ACC112 (cell line): ENCODE data around the gene ZNF512B.
A peak's percentile ranks its signal among the peaks of the same experiment; 100 is the strongest.
"Not testable (repeated sequence)": the region's sequence is repeated elsewhere in the genome, so short reads cannot be mapped to it uniquely, and the experiment has no call there.

Source experiments
- H2AFZ ChIP-seq: fragments of 200-600 bp; sonication (generic); one replicate; pipeline ENCODE4 v1.6.0; 2017; ENCODE audit warnings: antibody characterized with exemption, low read length; ENCODE audit not compliant: unreplicated experiment
- H3K27ac ChIP-seq: fragments of 200-600 bp; sonication (generic); 2 replicates; pipeline ENCODE4 v1.5.1; 2014; ENCODE audit warnings: low read depth, mild to moderate bottlenecking, antibody characterized with exemption, low read length, moderate library complexity
- H3K27me3 ChIP-seq: fragments of 200-600 bp; sonication (generic); 2 replicates; pipeline ENCODE4 v1.6.1; 2014; ENCODE audit warnings: mild to moderate bottlenecking, antibody characterized with exemption, low read length, moderate library complexity, mixed read lengths; ENCODE audit not compliant: insufficient read depth
- H3K36me3 ChIP-seq: fragments of 200-600 bp; sonication (generic); 2 replicates; pipeline ENCODE4 v1.6.1; 2016; ENCODE audit warnings: mild to moderate bottlenecking, antibody characterized with exemption, low read length, moderate library complexity, mixed read lengths; ENCODE audit not compliant: insufficient read depth
- H3K4me1 ChIP-seq: fragments of 200-600 bp; sonication (generic); one replicate; pipeline ENCODE4 v1.6.1; 2016; ENCODE audit warnings: low read length, mixed read lengths; ENCODE audit not compliant: insufficient read depth, unreplicated experiment, control insufficient read depth
- H3K4me3 ChIP-seq: fragments of 200-600 bp; sonication (generic); 2 replicates; pipeline ENCODE4 v1.5.1; 2014; ENCODE audit warnings: mild to moderate bottlenecking, low read depth, low read length
- H3K79me2 ChIP-seq: fragments of 200-600 bp; sonication (generic); one replicate; pipeline ENCODE4 v1.6.0; 2016; ENCODE audit warnings: low read length; ENCODE audit not compliant: control insufficient read depth, unreplicated experiment, insufficient read depth

ZNF512B gene

GRCh38 chr20:63969838-63970713 is at the start of gene ZNF512B:
TSS of gene ZNF512B (minus strand) at chr20:63969930. CDS start at chr20:63967950, 1,980 bp downstream.
- Histone ChIP-seq H2AFZ (peak within 1 kb of the TSS; percentile 90), H3K4me1 (peaks cover 9% of the 10 kb centered on the region), H3K4me3 (peak within 1 kb of the TSS; percentile 93), H3K27ac (no peak within 1 kb of the TSS), H3K27me3 (no peaks in the 10 kb centered on the region), H3K79me2 (peaks cover 13% of the 10 kb centered on the region), H3K36me3 (0 out of 2 replicates have a peak, but pooled peaks cover 6% of the 10 kb centered on the region)

DNA sequence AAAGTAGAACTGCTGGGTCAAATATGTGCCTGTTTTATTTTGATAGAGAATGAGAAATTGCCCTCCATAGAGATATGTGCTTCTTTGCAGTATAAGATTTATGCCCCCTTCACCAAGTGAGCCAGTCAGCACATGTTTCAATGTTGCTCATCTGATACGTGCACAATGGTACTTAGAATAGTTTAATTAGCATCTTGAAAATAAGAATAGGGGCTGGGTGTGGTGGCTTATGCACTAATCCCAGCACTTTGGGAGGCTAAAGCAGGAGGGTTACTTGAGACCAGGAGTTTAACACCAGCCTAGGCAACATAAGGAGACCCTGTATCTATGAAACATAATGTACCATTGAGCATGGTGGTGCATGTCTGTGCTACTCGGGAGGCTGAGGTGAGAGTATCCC is 45.9 kb upstream of the ZNF512B start:
- Histone ChIP-seq H3K36me3 (peaks cover 14% of the 10 kb centered on the region), H2AFZ (no peak overlapping the region), H3K27me3 (no peaks in the 10 kb centered on the region), H3K27ac (no peak overlapping the region), H3K4me1 (no peaks in the 10 kb centered on the region), H3K4me3 (no peak overlapping the region), H3K79me2 (no peaks in the 10 kb centered on the region)

DNA sequence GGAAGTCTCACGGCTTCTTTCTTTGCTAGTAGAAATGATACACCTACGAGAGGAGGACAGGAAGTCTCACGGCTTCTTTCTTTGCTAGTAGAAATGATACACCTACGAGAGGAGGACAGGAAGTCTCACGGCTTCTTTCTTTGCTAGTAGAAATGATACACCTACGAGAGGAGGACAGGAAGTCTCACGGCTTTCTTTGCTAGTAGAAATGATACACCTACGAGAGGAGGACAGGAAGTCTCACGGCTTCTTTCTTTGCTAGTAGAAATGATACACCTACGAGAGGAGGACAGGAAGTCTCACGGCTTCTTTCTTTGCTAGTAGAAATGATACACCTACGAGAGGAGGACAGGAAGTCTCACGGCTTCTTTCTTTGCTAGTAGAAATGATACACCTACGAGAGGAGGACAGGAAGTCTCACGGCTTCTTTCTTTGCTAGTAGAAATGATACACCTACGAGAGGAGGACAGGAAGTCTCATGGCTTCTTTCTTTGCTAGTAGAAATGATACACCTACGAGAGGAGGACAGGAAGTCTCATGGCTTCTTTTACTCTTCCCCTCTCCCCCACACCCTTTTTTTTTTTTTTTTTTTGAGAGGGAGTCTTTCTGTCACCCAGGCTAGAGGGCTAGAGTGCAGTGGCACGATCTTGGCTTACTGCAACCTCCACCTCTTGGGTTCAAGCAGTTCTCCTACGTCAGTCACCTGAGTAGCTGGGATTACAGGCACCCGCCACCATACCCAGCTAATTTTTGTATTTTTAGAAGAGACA is 42.8 kb upstream of the ZNF512B start:
- H3K79me2 ChIP-seq, H2AFZ ChIP-seq, H3K4me3 ChIP-seq, H3K27me3 ChIP-seq, H3K27ac ChIP-seq, H3K4me1 ChIP-seq: not testable (repeated sequence)
- peaks cover 41% of the 10 kb centered on the region for H3K36me3 ChIP-seq

- H3K27ac ChIP-seq = no peak overlapping the region
Observed at GRCh38 chr20:64011366-64011779, 41.6 kb upstream of the ZNF512B start.

GRCh38 chr20:64010711-64011237 is 41.0 kb upstream of the ZNF512B start:
- H3K79me2 ChIP-seq = peaks cover 3% of the 10 kb centered on the region
- H3K36me3 ChIP-seq = peaks cover 45% of the 10 kb centered on the region
- H3K4me3 ChIP-seq = no peak overlapping the region
- H3K27ac ChIP-seq = no peak overlapping the region
- no peak overlapping the region for H2AFZ ChIP-seq
- no peaks in the 10 kb centered on the region for H3K4me1 ChIP-seq
- H3K27me3 ChIP-seq = no peaks in the 10 kb centered on the region

More at GRCh38 chr20:64011366-64011779, 41.6 kb upstream of the ZNF512B start:
- Histone ChIP-seq H2AFZ (no peak overlapping the region), H3K4me1 (no peaks in the 10 kb centered on the region), H3K4me3 (no peak overlapping the region), H3K27me3 (no peaks in the 10 kb centered on the region), H3K79me2 (peaks cover 3% of the 10 kb centered on the region), H3K36me3 (peaks cover 45% of the 10 kb centered on the region)

GRCh38 chr20:64009811-64010387 is 40.2 kb upstream of the ZNF512B start:
- Histone ChIP-seq H3K36me3 (peaks cover 45% of the 10 kb centered on the region), H3K27ac (no peak overlapping the region), H3K79me2 (peaks cover 3% of the 10 kb centered on the region), H2AFZ (no peak overlapping the region), H3K27me3 (no peaks in the 10 kb centered on the region), H3K4me1 (no peaks in the 10 kb centered on the region), H3K4me3 (no peak overlapping the region)

DNA sequence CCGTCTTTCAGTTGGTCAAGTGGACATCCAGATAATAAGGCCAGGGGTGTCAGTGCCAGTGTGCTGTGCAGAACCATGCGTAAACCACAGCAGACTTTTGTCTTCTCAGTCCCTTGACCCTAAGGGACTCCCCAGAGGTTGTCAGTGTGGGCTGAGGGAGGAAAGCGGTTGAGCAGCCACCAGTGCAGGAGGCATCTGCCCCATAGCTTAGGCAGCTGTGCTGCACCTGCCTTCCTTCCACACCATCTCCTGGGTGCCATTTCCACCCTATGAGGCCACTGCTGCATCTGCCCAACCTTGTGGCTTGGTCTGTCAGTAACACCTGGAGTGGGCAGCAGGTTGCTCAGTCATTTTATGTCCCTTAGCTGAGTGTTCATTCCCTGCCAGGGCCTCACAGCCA is 37.2 kb upstream of the ZNF512B start:
- Histone ChIP-seq H3K4me3 (no peak overlapping the region), H3K36me3 (peaks cover 45% of the 10 kb centered on the region), H3K79me2 (peaks cover 3% of the 10 kb centered on the region), H3K4me1 (no peaks in the 10 kb centered on the region), H2AFZ (no peak overlapping the region), H3K27ac (no peak overlapping the region), H3K27me3 (no peaks in the 10 kb centered on the region)

- Histone ChIP-seq H3K4me1 (no peaks in the 10 kb centered on the region), H3K4me3 (no peak overlapping the region), H3K27me3 (no peaks in the 10 kb centered on the region), H3K36me3 (peaks cover 43% of the 10 kb centered on the region), H3K27ac (no peak overlapping the region), H2AFZ (no peak overlapping the region), H3K79me2 (peaks cover 3% of the 10 kb centered on the region)
Observed at GRCh38 chr20:64006490-64006889, 36.8 kb upstream of the ZNF512B start.

- no peak overlapping the region for H2AFZ ChIP-seq
- H3K79me2 ChIP-seq = peaks cover 3% of the 10 kb centered on the region
- no peak overlapping the region for H3K27ac ChIP-seq
- H3K36me3 ChIP-seq = peaks cover 37% of the 10 kb centered on the region
- H3K4me3 ChIP-seq = no peak overlapping the region
- H3K4me1 ChIP-seq = no peaks in the 10 kb centered on the region
- H3K27me3 ChIP-seq = no peaks in the 10 kb centered on the region
Observed at GRCh38 chr20:64005394-64005793, 35.7 kb upstream of the ZNF512B start.

DNA sequence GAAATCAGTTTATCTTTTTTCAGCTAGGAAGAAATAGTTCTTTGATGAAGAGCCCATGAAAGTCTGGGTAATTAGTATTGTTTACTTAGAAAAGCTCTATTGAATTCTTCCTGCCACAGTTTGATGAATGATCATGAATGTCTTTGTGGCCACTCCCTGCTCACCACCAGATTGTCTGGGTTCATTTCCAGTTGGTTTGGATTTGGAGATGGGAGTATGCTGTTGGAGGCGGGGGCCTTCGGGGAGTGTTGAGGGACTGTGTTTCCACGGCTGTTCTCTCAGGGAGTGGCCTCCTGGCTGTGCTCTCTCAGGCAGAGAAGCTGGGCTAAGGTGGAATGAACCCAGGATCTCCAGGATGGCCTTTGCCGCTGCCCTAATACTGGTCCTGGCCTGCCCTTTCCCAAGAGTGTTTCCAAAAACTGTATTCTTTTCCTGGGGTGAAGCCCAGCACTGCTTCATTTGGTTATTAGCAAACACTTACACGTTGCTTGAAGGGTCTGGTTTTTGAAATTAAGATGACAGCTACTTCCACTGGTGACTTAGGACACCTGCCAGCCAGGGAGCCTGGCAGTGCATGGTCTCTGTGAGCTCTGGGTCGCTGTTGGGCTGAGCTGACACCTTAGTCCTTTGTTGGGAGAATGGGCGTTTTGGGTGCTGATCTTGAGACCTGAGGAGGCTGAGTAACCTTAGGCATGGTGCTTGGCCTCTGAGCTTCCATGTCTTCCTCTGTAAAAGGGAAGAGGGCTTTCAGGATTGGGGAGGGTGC is 34.4 kb upstream of the ZNF512B start:
- H3K79me2 ChIP-seq = peaks cover 3% of the 10 kb centered on the region
- H3K27ac ChIP-seq = no peak overlapping the region
- no peaks in the 10 kb centered on the region for H3K27me3 ChIP-seq
- H3K36me3 ChIP-seq = peaks cover 30% of the 10 kb centered on the region
- no peak overlapping the region for H3K4me3 ChIP-seq
- no peaks in the 10 kb centered on the region for H3K4me1 ChIP-seq
- no peak overlapping the region for H2AFZ ChIP-seq
